CD4-positive, alpha-beta T cell treated with Interferon gamma for 1 hour (primary cell): ENCODE results near the gene GPR135.

ENCODE experiments used
- DNase-seq: peaks from one replicate; pipeline ENCODE4 v3.0.0-alpha.2; 2020

GPR135 gene

GRCh38 chr14:59422069-59422881 lies 42.9 kb downstream of the GPR135 start:
- no peak for DNase-seq

DNA sequence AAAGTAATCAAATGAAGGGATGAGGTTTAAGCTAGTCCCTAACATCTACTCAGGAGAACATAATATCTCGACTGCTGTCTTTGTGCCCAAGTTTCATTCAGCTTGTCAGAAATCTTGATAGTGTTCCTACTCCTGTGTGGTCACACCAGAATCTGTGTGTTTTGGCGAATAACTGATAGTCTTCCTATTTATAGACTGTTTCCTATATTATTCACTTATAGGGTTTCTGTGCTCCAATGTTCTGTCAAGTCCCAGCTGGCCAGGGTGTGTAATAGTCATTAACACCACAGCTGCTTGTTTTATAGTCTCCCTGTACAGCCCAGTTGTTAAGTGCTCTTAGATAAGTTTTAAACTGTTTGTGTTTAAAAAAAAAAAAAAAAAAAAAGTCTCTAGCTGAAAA lies 45.9 kb downstream of the GPR135 start:
- no peak for DNase-seq

DNA sequence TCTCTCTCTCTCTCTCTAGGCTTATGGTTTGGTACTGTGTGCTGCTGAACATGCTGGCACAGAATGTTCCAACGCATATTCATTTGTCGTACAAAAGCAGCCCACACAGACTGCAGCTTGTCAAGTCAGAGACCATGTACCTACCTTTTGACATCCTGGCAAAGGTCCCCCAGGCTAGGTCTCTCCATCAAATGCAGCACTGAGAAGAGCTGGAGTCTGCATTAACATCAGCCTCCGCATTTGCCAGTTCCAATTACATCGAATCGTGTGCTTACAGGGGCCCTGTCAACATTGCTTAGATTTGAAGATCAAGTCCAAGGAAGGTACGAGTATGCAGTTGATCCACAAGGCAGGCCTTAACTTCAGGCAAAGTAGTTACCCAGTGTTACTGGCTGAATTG lies 47.9 kb downstream of the GPR135 start:
- DNase-seq = no peak

DNA sequence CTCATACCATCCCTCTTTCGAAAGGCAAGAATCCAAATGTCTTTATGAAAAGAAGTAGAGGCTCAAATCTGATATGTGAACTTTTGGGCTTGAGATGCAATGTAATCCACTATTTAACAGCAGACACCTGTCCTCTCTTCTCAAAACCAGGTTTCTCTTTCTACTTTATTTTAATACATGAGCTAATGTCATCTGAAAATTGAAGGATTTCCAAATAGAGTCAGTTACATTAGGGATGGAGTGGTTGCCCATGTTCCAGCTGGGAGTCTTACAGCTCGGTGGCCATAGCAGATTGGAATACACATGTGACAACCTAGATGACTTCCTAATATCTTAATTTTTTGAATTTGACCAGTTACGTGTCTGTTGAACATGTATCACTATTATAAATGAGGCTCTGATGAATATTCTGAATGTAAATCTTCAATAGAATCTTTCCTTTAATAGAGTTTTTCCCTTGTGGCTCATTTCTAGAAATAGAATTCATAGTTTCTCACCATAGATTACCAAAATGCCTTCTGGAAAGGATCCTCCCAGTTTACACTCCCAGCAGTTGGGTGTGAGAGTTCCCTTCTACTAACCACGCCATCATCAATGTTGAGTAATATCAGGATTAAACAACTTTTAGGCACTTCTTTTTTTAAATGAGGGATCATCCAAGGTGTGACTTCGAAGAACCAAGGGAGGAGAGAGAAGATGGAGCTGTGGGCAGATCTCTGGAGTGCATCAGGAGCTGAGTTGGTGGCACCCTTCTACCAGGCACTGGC lies 49.2 kb downstream of the GPR135 start:
- DNase-seq = no peak
